Measurements from ENCODE around the gene AK8. TPM values are rescaled to one million over a fixed set of nuclear protein-coding genes. Genes with fewer than 3 reads are reported as not detected.
A peak's percentile ranks its signal among the peaks of the same experiment; 100 is the strongest.

The AK8 gene
- total RNA-seq, 1 donor from 2014 or later, result 0.93 TPM

GRCh38 chr9:132888151-132888550 lies 10.1 kb upstream of the AK8 start:
- ChIA-PET CTCF (interaction anchor here (1.1 kb wide), 1 partner anchor 10 kb away, joined by 3 read pairs; no protein-coding TSS in a partner anchor), POLR2A (interaction anchor here (0.5 to 2.8 kb wide), 7 partner anchors 10 to 218 kb away, joined by 3 to 18 read pairs (median 3); partner anchors contain the start of genes AK8, DDX31, GTF3C4 and GTF3C5)
- intact Hi-C loops (cut with micrococcal nuclease), result loop anchor here (1.0 to 2.0 kb wide), 2 partner anchors 10 to 15 kb away; partner anchors contain the start of genes AK8 and SPACA9
- H3K36me3 Mint-ChIP-seq (ENCODE audit: low read depth), result peaks cover 6% of the 10 kb centered on the region
- peak overlapping the region; percentile 92 for H3K27ac Mint-ChIP-seq
- H3K4me1 Mint-ChIP-seq, result peaks cover 50% of the 10 kb centered on the region
- no peaks in the 10 kb centered on the region for H3K9me3 Mint-ChIP-seq
- no peak overlapping the region for H3K4me3 Mint-ChIP-seq
- DNase-seq (no peak), ATAC-seq (ENCODE audit: low read depth) (peak; percentile 30)
- no peaks in the 10 kb centered on the region for H3K27me3 Mint-ChIP-seq
- no peak for TF ChIP-seq CTCF (IDR thresholded peaks at IDR 0.05)

GRCh38 chr9:132887181-132888120 lies 9.4 kb upstream of the AK8 start:
- no peak for TF ChIP-seq CTCF (IDR thresholded peaks at IDR 0.05)
- Mint-ChIP-seq H3K36me3 (ENCODE audit: low read depth) (no peaks in the 10 kb centered on the region), H3K4me1 (peaks cover 50% of the 10 kb centered on the region), H3K4me3 (no peak overlapping the region), H3K9me3 (no peaks in the 10 kb centered on the region), H3K27me3 (no peaks in the 10 kb centered on the region), H3K27ac (peak overlapping the region; percentile 92)
- ChIA-PET POLR2A (interaction anchor here (0.5 to 2.8 kb wide), 6 partner anchors 9 to 217 kb away, joined by 3 to 18 read pairs (median 4); partner anchors contain the start of genes AK8, DDX31, GTF3C4 and GTF3C5), CTCF (interaction anchor here (1.1 kb wide), 1 partner anchor 11 kb away, joined by 3 read pairs; no protein-coding TSS in a partner anchor)
- DNase-seq (no peak), ATAC-seq (ENCODE audit: low read depth) (no peak)
- intact Hi-C loops (cut with micrococcal nuclease), result loop anchor here (1.0 to 2.0 kb wide), 2 partner anchors 9 to 15 kb away; partner anchors contain the start of genes AK8 and SPACA9

GRCh38 chr9:132886334-132886725 lies 8.2 kb upstream of the AK8 start:
- DNase-seq, result no peak
- Mint-ChIP-seq H3K9me3 (no peaks in the 10 kb centered on the region), H3K4me1 (peaks cover 48% of the 10 kb centered on the region), H3K4me3 (no peak overlapping the region), H3K36me3 (ENCODE audit: low read depth) (no peaks in the 10 kb centered on the region), H3K27me3 (no peaks in the 10 kb centered on the region), H3K27ac (no peak overlapping the region)
- TF ChIP-seq CTCF (IDR thresholded peaks at IDR 0.05), result no peak
- no peak for ATAC-seq (ENCODE audit: low read depth)
- CTCF ChIA-PET, result interaction anchor here (1.2 kb wide), 2 partner anchors 15 to 18 kb away, joined by 3 read pairs; no protein-coding TSS in a partner anchor
- intact Hi-C loops (cut with micrococcal nuclease), result no loop called here
- POLR2A ChIA-PET, result interaction anchor here (1.1 kb wide), 1 partner anchor 59 kb away, joined by 3 read pairs; the partner anchor contains the start of gene TSC1

- Mint-ChIP-seq H3K27ac (no peak overlapping the region), H3K36me3 (ENCODE audit: low read depth) (no peaks in the 10 kb centered on the region), H3K9me3 (no peaks in the 10 kb centered on the region), H3K4me3 (no peak overlapping the region), H3K4me1 (peaks cover 48% of the 10 kb centered on the region), H3K27me3 (no peaks in the 10 kb centered on the region)
- no peak for TF ChIP-seq CTCF (IDR thresholded peaks at IDR 0.05)
- CTCF ChIA-PET, result interaction anchor here (1.2 kb wide), 2 partner anchors 16 to 19 kb away, joined by 3 read pairs; no protein-coding TSS in a partner anchor
- intact Hi-C loops (cut with micrococcal nuclease), result no loop called here
- DNase-seq (no peak), ATAC-seq (ENCODE audit: low read depth) (no peak)
- POLR2A ChIA-PET, result interaction anchor here (0.7 to 1.1 kb wide), 3 partner anchors 18 to 806 kb away, joined by 3 to 4 read pairs (median 4); partner anchors contain the start of gene TSC1
Observed at GRCh38 chr9:132885720-132886333, 7.7 kb upstream of the AK8 start.

Data from activated B cell treated with CpG ODN at 0.5 μM for 24 hours (primary cell).